Fibroblast of lung (primary cell): Measurements from ENCODE around the gene NADK.

Experiments used
- EZH2 ChIP-seq: IDR thresholded peaks from 2 replicates; pipeline ENCODE4 v1.5.1; 2012; ENCODE audit warnings: low read length, control low read depth, mild to moderate bottlenecking; ENCODE audit errors: missing control alignments
- TF ChIP-seq, protein P1 (sequence below), 2 donors: IDR thresholded peaks in 1 of 2; conservative IDR thresholded peaks in 1 of 2; 1 replicate in 1 of 2; 2 replicates in 1 of 2; pipeline ENCODE4 v1.5.1; 2011 to 2012; ENCODE audit warnings: low read length in 2 of 2, control low read depth in 1 of 2, inconsistent platforms in 1 of 2, low read depth in 1 of 2, mild to moderate bottlenecking in 1 of 2

- TF ChIP-seq, protein P1, sequence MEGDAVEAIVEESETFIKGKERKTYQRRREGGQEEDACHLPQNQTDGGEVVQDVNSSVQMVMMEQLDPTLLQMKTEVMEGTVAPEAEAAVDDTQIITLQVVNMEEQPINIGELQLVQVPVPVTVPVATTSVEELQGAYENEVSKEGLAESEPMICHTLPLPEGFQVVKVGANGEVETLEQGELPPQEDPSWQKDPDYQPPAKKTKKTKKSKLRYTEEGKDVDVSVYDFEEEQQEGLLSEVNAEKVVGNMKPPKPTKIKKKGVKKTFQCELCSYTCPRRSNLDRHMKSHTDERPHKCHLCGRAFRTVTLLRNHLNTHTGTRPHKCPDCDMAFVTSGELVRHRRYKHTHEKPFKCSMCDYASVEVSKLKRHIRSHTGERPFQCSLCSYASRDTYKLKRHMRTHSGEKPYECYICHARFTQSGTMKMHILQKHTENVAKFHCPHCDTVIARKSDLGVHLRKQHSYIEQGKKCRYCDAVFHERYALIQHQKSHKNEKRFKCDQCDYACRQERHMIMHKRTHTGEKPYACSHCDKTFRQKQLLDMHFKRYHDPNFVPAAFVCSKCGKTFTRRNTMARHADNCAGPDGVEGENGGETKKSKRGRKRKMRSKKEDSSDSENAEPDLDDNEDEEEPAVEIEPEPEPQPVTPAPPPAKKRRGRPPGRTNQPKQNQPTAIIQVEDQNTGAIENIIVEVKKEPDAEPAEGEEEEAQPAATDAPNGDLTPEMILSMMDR (conservative IDR thresholded peaks at IDR 0.05 in 1 of 2, IDR thresholded peaks at IDR 0.05 in 1 of 2; ENCODE audit: low read depth in 1 of 2, low read length in 2 of 2), result no peak
- TF ChIP-seq EZH2, result no peak
Measured at GRCh38 chr1:1760345-1760650, 18.0 kb downstream of the NADK start.
